ENCODE measurements around the gene GIGYF1.
A peak's percentile ranks its signal among the peaks of the same experiment; 100 is the strongest.
"Not testable (repeated sequence)": the region's sequence is repeated elsewhere in the genome, so short reads cannot be mapped to it uniquely, and the experiment has no call there.

GIGYF1 gene

DNA sequence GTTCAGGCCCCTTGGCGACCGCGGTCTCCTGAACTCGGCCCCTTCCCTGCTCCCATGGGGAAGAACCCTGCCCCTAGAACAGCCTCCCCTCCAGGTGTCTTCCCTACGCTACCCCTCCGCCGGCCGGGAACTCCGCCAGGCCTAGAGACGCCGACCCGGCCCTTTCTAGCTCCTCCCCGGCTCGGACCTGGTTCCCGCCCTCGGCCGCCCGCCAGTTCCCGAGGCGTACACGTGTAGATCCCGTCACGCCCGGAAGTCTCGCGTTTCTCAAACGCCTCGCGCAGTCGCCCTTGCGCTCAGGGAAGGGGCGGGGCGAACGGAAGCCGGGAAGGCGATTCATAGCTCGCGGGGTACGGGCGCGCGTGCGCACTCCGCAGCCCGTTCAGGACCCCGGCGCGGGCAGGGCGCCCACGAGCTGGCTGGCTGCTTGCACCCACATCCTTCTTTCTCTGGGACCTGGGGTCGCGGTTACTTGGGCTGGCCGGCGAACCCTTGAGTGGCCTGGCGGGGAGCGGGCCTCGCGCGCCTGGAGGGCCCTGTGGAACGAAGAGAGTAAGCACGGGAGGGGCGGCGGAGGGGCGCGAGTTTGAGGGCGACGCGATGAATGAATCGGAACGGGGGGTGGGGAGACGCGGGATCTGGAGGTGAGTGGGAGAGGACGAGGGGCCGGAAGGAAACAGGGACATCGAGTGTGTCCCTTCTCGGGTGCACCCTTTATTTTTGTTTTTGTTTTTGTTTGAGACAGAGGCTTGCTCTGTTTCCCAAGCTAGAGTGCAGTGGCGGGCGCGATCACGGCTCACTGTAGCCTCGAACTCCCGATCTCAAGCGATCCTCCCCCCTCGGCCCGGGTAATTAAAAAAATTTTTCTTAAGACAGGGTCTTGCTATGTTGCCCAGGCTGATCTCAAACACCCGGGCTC is 12.0 kb upstream of the GIGYF1 start, which contains the start of gene POP7:
TSS of gene POP7 (plus strand) at position 369 of the 919 bp plus-strand sequence. CDS start 710 bp downstream, outside the sequence.
- TF ChIP-seq, protein P1, sequence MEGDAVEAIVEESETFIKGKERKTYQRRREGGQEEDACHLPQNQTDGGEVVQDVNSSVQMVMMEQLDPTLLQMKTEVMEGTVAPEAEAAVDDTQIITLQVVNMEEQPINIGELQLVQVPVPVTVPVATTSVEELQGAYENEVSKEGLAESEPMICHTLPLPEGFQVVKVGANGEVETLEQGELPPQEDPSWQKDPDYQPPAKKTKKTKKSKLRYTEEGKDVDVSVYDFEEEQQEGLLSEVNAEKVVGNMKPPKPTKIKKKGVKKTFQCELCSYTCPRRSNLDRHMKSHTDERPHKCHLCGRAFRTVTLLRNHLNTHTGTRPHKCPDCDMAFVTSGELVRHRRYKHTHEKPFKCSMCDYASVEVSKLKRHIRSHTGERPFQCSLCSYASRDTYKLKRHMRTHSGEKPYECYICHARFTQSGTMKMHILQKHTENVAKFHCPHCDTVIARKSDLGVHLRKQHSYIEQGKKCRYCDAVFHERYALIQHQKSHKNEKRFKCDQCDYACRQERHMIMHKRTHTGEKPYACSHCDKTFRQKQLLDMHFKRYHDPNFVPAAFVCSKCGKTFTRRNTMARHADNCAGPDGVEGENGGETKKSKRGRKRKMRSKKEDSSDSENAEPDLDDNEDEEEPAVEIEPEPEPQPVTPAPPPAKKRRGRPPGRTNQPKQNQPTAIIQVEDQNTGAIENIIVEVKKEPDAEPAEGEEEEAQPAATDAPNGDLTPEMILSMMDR (conservative IDR thresholded peaks at IDR 0.05), result no peak
- peak within 1 kb of the TSS; percentile 92 for H3K27ac ChIP-seq

DNA sequence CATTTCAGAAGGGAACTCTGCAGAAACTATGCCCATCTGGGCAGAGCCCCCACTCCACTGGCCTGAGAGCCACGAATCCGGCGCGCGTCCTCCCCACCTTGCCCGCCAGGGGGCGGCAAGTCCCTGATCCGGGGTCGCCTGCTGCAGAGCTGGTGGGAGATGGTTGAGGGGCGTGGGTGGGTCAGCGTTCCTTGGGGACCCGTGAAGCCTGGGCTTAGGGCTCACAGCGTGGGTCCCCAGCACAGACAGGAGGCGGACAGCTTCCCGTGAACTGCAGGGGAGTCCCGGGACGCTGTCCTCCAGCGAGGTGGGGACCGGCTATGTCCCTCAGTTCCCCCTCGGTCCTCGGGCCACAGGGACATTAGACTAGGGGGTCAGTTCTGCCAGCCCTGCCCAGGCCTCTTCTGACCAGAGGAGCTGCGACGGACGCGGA is 11.3 kb upstream of the GIGYF1 start:
- peak overlapping the region; percentile 92 for H3K27ac ChIP-seq

DNA sequence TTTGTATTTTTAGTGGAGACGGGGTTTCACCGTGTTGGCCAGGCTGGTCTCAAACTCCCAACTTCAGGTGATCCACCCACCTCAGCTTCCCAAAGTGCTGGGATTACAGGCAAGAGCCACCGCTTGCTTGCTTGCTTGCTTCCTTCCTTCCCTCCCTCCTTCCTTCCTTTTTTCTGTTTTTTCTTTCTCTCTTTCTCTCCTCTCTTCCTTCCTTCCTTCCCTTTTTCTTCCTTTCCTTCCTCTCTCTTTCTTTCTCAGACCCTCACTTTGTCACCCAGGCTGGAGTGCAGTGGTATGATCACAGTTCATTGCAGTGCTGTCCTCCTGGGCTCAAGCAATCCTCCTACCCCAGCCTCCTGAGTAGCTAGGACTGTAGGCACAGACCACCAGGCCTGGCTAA is 7.0 kb upstream of the GIGYF1 start:
- not testable (repeated sequence) for H3K27ac ChIP-seq

More for the DNA sequence above, 11.3 kb upstream of the GIGYF1 start:
- TF ChIP-seq, protein P1 (conservative IDR thresholded peaks at IDR 0.05), result peak; percentile 98

DNA sequence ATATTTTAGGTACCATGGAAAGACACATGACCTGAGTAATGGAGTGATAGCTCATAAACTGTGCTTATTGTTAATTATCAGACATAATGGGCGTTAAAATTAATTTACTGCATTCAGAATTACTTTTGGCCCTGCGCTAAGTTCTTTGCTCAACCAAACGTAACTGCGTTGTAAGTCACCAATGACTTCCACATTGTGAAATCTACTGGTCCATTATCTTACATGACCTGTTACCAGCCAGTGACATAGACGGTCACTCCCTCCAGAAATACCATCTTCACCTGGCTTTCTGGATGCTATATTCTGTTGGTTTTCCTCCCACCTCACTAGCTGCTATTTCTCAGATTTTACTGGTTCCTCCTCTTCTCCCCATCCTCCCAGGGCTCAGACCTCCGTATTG is 5.0 kb upstream of the GIGYF1 start:
- TF ChIP-seq, protein P1 (conservative IDR thresholded peaks at IDR 0.05), result no peak
- no peak overlapping the region for H3K27ac ChIP-seq

DNA sequence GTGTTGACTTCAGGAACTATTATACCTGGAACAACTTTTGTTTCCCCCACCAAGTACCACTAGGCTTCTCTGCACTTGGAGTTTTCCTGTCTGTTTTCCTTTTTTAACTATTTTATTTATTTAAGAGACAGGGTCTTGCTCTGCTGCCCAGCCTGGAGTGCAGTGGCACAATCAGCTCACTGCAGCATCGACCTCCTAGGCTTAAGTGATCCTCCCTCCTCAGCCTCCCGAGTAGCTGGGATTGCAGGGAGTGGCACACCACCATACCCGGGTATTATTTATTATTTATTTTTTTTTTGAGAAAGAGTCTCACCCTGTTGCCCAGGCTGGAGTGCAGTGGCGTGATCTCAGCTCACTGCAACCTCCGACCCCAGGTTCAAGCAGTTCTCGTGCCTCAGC is 2.1 kb upstream of the GIGYF1 start:
- TF ChIP-seq, protein P1 (conservative IDR thresholded peaks at IDR 0.05), result no peak
- no peak overlapping the region for H3K27ac ChIP-seq

DNA sequence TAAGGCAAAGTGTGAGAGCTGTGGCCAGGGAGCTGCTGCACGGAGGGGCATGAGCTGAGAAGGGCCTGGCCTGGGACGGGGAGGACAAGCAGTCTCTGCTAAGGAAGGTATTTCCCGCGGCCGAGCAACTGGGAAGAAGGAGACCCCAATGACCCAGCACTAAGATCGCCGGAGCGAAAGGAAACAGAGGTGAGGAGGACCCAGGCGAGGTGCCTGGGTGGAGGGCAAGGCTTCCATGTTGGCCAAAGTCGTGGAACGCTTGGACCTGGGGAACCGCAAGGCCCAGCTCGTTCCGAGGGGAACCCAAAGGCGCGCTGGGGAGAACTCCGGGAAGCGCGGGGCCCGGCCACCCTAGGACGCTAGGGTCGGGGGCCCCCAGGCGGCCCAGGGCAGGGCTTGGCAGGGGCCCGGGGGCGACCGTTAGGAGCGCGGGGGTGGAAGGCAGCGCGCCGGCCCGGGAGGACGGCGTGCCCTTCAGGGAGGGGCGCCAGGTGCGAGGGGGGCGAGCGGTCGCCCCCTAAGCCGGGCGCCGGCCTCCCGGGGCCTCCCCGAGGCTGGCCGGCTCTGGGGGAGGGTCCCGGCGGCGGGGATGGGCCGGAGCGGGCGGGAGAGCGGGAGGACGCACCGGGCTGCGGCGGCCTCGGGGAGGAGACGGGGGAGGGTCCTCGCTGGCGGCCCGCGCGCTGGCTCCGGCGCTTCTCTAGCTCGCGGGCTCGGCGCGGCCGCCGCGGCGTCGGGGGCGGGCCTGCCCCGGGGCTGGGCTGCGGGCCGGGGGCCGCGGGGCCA is 545 bp downstream of the GIGYF1 start:
- H3K27ac ChIP-seq, result peak overlapping the region; percentile 96
- TF ChIP-seq, protein P1 (conservative IDR thresholded peaks at IDR 0.05), result no peak

DNA sequence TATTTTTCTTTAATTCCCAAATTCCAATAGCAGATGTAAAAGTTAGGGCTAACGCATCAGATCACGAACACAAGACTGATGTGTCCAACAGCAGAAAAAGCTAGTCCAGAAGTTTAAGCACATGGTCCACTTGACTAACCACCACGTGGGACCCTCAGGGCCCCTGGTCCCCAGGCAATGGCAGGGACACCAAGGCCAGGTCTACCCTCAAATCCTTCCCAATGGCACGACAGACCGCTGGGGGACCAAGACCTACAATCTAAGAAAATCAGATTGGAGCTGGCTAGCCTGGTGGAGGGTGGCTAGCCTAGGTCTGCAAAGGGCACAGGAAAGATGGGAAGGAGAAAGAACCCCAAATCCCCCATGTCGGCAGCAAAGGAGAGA is 1.5 kb downstream of the GIGYF1 start:
- TF ChIP-seq, protein P1 (conservative IDR thresholded peaks at IDR 0.05), result no peak
- H3K27ac ChIP-seq, result peak overlapping the region; percentile 96
